ENCODE measurements around the gene USP47.

GRCh38 chr11:11997049-11997322, 155.2 kb downstream of the USP47 start:
- TF ChIP-seq EZH2 (IDR thresholded peaks at IDR 0.05; ENCODE audit: insufficient read depth, poor library complexity, severe bottlenecking) (no peak), EZH2phosphoT487 (IDR thresholded peaks at IDR 0.05; ENCODE audit: insufficient read depth, low read depth) (no peak)

All from GM23248 (cell line).